Vagina (tissue), 2 donors: ENCODE results near the gene DAB1. TPM values are rescaled to one million over a fixed set of nuclear protein-coding genes. Genes with fewer than 3 reads are reported as not detected.

Experiments used
- DNase-seq, 2 donors: peaks; one replicate each; pipeline ENCODE4 v3.0.0-alpha.2; 2017; ENCODE audit errors: extremely low spot score in 2 of 2
- H3K27ac ChIP-seq: fragments of 200-600 bp; sonication (generic); one replicate; pipeline ENCODE4 v1.5.1; 2019
- H3K27me3 ChIP-seq: fragments of 200-600 bp; sonication (generic); one replicate; pipeline ENCODE4 v1.5.1; 2019
- H3K36me3 ChIP-seq, 2 donors: fragments of 200-600 bp; sonication (generic); one replicate each; pipeline ENCODE4 v1.5.1; 2017 to 2019
- H3K4me1 ChIP-seq: fragments of 200-600 bp; sonication (generic); one replicate; pipeline ENCODE4 v1.5.1; 2019
- H3K4me3 ChIP-seq, 2 donors: fragments of 200-600 bp; sonication (generic); 1 replicate in 1 of 2; 2 replicates in 1 of 2; pipeline ENCODE4 v1.5.1; 2016 to 2019
- H3K9me3 ChIP-seq: fragments of 200-600 bp; sonication (generic); one replicate; pipeline ENCODE4 v1.5.1; 2019
- POLR2A ChIP-seq, 2 donors: fragments of 450-650 bp; IDR thresholded peaks; one replicate each; pipeline ENCODE4 v1.6.1; 2017; ENCODE audit warnings: antibody characterized with exemption in 2 of 2, mild to moderate bottlenecking in 2 of 2, moderate library complexity in 2 of 2
- POLR2AphosphoS5 ChIP-seq, 2 donors: sonication (generic); formaldehyde crosslinking; IDR thresholded peaks; one replicate each; pipeline ENCODE4 v1.9.0; 2017; ENCODE audit warnings: antibody characterized with exemption in 2 of 2, mild to moderate bottlenecking in 2 of 2, low read depth in 1 of 2; ENCODE audit not compliant: insufficient read depth in 1 of 2
- intact Hi-C: fragments of 100-400 bp; cut with DNase I; formaldehyde crosslinking; loops from one replicate; pipeline ENCODE4 v1.15.1; 2023
- total RNA-seq: library from RNA; depleted of rRNA; stranded (reverse); fragments of >200 nt; gene quantifications from one replicate; pipeline ENCODE4 v1.2.3, GENCODE V29; 2016
- TF ChIP-seq, protein P1 (sequence below), 3 experiments: fragments of 450-650 bp in 2 of 3; fragments of 200-600 bp in 1 of 3; sonication (generic) in 1 of 3; IDR thresholded peaks; one replicate each; pipeline ENCODE4 v1.5.1; 2017 to 2019; ENCODE audit warnings: antibody characterized with exemption in 3 of 3, mild to moderate bottlenecking in 2 of 3, moderate library complexity in 2 of 3

The DAB1 gene
- total RNA-seq, 1 donor from 2014 or later = 0.25 TPM

DNA sequence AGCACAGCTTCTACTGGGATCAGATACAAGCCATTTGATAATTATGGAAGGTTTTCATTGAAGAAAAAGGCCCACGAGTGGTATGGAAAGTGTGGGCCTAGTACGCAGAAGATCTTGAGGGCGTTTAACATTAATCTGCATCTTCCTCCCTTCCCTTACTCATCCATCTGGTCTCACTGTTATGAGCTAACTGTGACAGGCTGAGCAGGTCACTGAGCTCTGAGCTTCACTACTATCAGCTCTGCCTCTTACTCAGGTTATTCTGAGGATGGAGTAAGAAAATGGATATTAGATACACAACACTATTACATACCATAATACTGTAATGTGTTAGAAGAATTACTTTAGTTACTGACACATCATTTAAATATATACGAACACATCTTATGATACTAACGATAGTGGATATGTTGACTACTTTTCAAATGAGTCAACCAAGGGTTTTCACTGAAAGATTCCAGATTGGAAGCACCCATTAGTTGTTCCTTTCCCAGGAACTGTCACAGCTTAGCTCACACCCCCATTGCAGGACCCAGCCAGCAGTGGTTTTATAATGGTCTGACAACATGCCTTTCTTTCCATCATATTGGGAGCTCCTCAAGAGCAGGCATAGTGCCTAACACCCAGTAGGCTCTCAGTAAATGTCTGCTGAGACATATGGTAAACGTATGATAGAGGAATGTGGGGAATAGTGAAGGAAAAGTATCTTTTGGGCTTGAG lies 360.3 kb downstream of the DAB1 start:
- Histone ChIP-seq H3K4me3 (no peak overlapping the region), H3K27me3 (no peaks in the 10 kb centered on the region)
- intact Hi-C loops = no loop called here

DNA sequence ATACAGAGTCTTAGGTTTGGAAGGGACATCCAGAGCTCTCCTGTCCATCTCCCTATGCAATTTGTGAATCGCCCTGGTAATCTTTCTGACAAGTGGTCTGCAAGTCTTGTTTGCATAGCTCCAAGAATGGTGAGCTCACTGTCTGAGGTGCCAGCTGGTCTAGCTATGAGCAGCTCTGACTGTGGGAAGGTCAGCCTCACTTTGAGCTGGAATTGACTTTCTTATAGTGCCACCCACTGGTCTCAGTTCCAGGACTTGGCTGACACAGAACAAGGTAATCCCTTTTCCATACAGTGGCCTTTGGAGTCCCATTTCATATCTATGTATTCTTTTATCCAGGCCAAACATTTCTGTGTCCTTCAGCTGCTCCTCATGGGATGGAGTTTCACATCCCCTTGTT lies 362.5 kb downstream of the DAB1 start:
- H3K4me1 ChIP-seq = no peaks in the 10 kb centered on the region
- no peak overlapping the region for H3K27ac ChIP-seq
- TF ChIP-seq, protein P1, sequence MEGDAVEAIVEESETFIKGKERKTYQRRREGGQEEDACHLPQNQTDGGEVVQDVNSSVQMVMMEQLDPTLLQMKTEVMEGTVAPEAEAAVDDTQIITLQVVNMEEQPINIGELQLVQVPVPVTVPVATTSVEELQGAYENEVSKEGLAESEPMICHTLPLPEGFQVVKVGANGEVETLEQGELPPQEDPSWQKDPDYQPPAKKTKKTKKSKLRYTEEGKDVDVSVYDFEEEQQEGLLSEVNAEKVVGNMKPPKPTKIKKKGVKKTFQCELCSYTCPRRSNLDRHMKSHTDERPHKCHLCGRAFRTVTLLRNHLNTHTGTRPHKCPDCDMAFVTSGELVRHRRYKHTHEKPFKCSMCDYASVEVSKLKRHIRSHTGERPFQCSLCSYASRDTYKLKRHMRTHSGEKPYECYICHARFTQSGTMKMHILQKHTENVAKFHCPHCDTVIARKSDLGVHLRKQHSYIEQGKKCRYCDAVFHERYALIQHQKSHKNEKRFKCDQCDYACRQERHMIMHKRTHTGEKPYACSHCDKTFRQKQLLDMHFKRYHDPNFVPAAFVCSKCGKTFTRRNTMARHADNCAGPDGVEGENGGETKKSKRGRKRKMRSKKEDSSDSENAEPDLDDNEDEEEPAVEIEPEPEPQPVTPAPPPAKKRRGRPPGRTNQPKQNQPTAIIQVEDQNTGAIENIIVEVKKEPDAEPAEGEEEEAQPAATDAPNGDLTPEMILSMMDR (IDR thresholded peaks at IDR 0.05) = no peak
- no peak for TF ChIP-seq POLR2AphosphoS5 (IDR thresholded peaks at IDR 0.05; ENCODE audit: insufficient read depth in 1 of 2, low read depth in 1 of 2)
- TF ChIP-seq POLR2A (IDR thresholded peaks at IDR 0.05) = no peak
- DNase-seq = no peak
- H3K36me3 ChIP-seq = no peaks in the 10 kb centered on the region
- intact Hi-C loops = no loop called here
- H3K9me3 ChIP-seq = no peaks in the 10 kb centered on the region
- H3K27me3 ChIP-seq = no peaks in the 10 kb centered on the region
- no peak overlapping the region for H3K4me3 ChIP-seq

More for the DNA sequence above, 360.3 kb downstream of the DAB1 start:
- no peaks in the 10 kb centered on the region for H3K4me1 ChIP-seq
- no peaks in the 10 kb centered on the region for H3K9me3 ChIP-seq
- no peaks in the 10 kb centered on the region for H3K36me3 ChIP-seq
- no peak for DNase-seq
- no peak overlapping the region for H3K27ac ChIP-seq
- TF ChIP-seq POLR2AphosphoS5 (IDR thresholded peaks at IDR 0.05; ENCODE audit: insufficient read depth in 1 of 2, low read depth in 1 of 2) (no peak), POLR2A (IDR thresholded peaks at IDR 0.05) (no peak)
- TF ChIP-seq, protein P1 (IDR thresholded peaks at IDR 0.05) = no peak

DNA sequence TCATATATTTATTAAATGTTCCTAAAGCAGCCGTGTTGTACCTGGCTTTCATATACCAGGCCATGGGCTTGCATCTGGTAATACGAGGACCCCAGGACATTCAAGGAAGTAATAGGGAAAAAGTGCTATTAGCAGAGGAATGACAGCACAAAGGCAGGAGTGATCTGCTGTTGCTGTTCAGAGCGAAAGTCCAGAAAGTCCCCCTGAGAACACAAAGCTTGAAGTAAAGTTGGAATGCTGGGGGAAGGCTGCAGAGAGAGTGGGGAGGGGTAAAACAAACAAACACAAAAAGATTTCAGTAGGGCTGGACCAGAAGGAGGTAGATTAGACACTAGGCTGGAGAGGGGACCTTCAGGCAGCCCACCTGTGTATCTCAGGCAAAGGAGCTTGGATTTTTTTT lies 363.4 kb downstream of the DAB1 start:
- H3K27ac ChIP-seq = no peak overlapping the region
- DNase-seq = no peak
- H3K4me1 ChIP-seq = no peaks in the 10 kb centered on the region
- no peak overlapping the region for H3K4me3 ChIP-seq
- TF ChIP-seq POLR2AphosphoS5 (IDR thresholded peaks at IDR 0.05; ENCODE audit: insufficient read depth in 1 of 2, low read depth in 1 of 2) = no peak
- no peak for TF ChIP-seq POLR2A (IDR thresholded peaks at IDR 0.05)
- TF ChIP-seq, protein P1 (IDR thresholded peaks at IDR 0.05) = no peak
- H3K36me3 ChIP-seq = no peaks in the 10 kb centered on the region
- H3K27me3 ChIP-seq = no peaks in the 10 kb centered on the region
- intact Hi-C loops = no loop called here
- no peaks in the 10 kb centered on the region for H3K9me3 ChIP-seq

DNA sequence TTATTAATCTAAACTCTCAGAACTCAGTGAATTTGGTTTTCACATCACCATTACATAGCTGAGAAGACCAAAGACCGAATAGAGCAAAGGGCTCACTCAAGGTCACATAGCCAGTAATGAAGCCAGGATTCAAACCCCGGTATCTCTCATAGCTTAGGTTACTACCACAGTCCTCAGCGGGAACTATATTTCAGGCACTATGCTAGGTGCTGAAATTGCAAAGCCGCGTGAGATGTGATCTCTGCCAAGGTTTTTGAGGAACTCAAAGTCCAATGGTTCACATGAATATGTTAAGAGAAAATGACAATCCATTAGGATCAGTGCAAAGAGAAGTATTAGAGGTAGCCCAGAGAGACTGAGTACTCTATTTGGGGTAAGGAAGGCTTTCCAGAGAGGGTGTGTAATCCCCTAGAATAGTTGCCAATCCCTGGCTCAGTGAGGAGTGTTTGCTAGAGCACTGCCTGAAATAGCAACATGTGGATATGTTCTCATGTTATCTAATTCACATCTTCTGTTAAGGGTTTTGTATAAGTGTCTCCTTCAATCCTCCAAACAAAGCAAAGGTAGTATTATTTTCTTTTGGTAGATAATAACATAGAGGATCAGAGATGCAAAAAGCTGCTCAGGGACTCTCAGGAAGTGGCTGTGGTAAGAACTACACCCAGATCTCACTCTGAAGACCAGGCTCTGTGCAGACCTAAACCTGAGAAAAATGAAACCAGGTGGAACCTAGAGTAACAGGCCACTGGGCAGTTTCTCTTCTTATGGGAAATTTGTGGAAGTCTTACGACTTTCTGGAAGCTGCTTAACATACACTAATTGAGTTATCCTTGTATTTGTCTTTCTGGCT lies 365.0 kb downstream of the DAB1 start:
- no peak overlapping the region for H3K27ac ChIP-seq
- no peaks in the 10 kb centered on the region for H3K9me3 ChIP-seq
- no peak overlapping the region for H3K4me3 ChIP-seq
- no peaks in the 10 kb centered on the region for H3K27me3 ChIP-seq
- TF ChIP-seq, protein P1 (IDR thresholded peaks at IDR 0.05) = no peak
- TF ChIP-seq POLR2A (IDR thresholded peaks at IDR 0.05) = no peak
- TF ChIP-seq POLR2AphosphoS5 (IDR thresholded peaks at IDR 0.05; ENCODE audit: insufficient read depth in 1 of 2, low read depth in 1 of 2) = no peak
- no peaks in the 10 kb centered on the region for H3K36me3 ChIP-seq
- intact Hi-C loops = no loop called here
- DNase-seq = no peak
- no peaks in the 10 kb centered on the region for H3K4me1 ChIP-seq

DNA sequence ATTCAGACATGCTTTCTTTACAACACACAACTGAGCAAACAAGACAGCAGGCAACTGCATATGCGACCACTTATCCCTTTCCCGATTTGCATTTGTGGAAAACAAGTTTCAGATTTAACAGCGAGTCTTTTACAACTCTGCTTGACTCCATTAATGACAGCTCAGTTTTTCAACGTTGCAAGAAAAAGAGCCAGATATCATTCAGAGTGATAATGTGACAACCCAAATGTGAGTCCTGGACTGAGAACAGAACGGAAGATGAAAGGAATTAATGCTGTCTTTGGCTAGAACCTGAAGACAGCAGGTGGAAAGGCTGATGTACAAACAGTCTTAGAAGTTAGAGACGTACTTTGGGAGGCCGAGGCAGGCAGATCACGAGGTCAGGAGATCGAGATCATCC lies 375.0 kb downstream of the DAB1 start:
- H3K27ac ChIP-seq = no peak overlapping the region
- H3K4me3 ChIP-seq = no peak overlapping the region
- intact Hi-C loops = no loop called here
- no peaks in the 10 kb centered on the region for H3K27me3 ChIP-seq
- no peaks in the 10 kb centered on the region for H3K9me3 ChIP-seq
- no peaks in the 10 kb centered on the region for H3K4me1 ChIP-seq
- DNase-seq = no peak
- H3K36me3 ChIP-seq = no peaks in the 10 kb centered on the region
- TF ChIP-seq POLR2AphosphoS5 (IDR thresholded peaks at IDR 0.05; ENCODE audit: insufficient read depth in 1 of 2, low read depth in 1 of 2) = no peak
- TF ChIP-seq, protein P1 (IDR thresholded peaks at IDR 0.05) = no peak
- TF ChIP-seq POLR2A (IDR thresholded peaks at IDR 0.05) = no peak
